HepG2 (cell line): ENCODE results near the gene SMPD1. TPM values are rescaled to one million over a fixed set of nuclear protein-coding genes. Genes with fewer than 3 reads are reported as not detected.

ENCODE experiments used
- GABPA ChIP-seq, 2 experiments: IDR thresholded peaks; 2 replicates each; pipeline ENCODE4 v1.6.1; 2011 to 2016; ENCODE audit warnings: low read depth in 2 of 2, low read length in 1 of 2, missing biosample characterization in 1 of 2, missing genetic modification characterization in 1 of 2
- HMGXB4 ChIP-seq, 2 experiments: sonication (generic) in 1 of 2; formaldehyde crosslinking in 1 of 2; IDR thresholded peaks; 2 replicates each; pipeline versions ENCODE4 v1.4.0 to v1.6.1; 2018 to 2020; ENCODE audit warnings: missing genetic modification reagents in 2 of 2, borderline replicate concordance in 1 of 2, low read depth in 1 of 2, mild to moderate bottlenecking in 1 of 2, missing biosample characterization in 1 of 2
- MTF2 ChIP-seq: sonication (generic); formaldehyde crosslinking; IDR thresholded peaks from 2 replicates; pipeline ENCODE4 v1.5.0; 2020; ENCODE audit warnings: missing genetic modification reagents, borderline replicate concordance
- NFIB ChIP-seq: sonication (generic); formaldehyde crosslinking; IDR thresholded peaks from 2 replicates; pipeline ENCODE4 v1.9.0; 2021; ENCODE audit warnings: missing genetic modification reagents, mild to moderate bottlenecking, borderline replicate concordance
- ZBTB42 ChIP-seq: sonication (generic); formaldehyde crosslinking; IDR thresholded peaks from 2 replicates; pipeline ENCODE4 v1.5.0; 2020; ENCODE audit warnings: mild to moderate bottlenecking, missing genetic modification reagents
- ZNF274 ChIP-seq: sonication (generic); formaldehyde crosslinking; IDR thresholded peaks from 2 replicates; pipeline ENCODE4 v1.5.1; 2020; ENCODE audit warnings: mild to moderate bottlenecking, missing genetic modification reagents
- ZNF343 ChIP-seq: sonication (generic); formaldehyde crosslinking; IDR thresholded peaks from 2 replicates; pipeline ENCODE4 v1.4.0; 2020; ENCODE audit warnings: mild to moderate bottlenecking, missing genetic modification reagents
- polyA plus RNA-seq, 8 experiments: library from polyadenylated mRNA; depleted of rRNA in 3 of 8; stranded (reverse) in 7 of 8; unstranded in 1 of 8; fragments of >200 nt; fragmentation: Illumina TruSeq in 4 of 8; extraction: Trizol in 4 of 8; gene quantifications; 2 replicates each; pipeline versions ENCODE4 v1.2.1 to v1.2.3, GENCODE V29; 2011 to 2016; ENCODE audit warnings: low read depth in 4 of 8, missing spikeins in 1 of 8, mixed read lengths in 1 of 8; ENCODE audit not compliant: insufficient read depth in 1 of 8
- total RNA-seq, 5 experiments: library from RNA; depleted of rRNA; stranded (reverse); fragments of >200 nt; fragmentation: Illumina TruSeq; extraction: Trizol; gene quantifications; 2 replicates each; pipeline ENCODE4 v1.2.3, GENCODE V29; 2016; ENCODE audit warnings: low read depth in 1 of 5
- TF ChIP-seq, protein P1 (sequence below): sonication (generic); formaldehyde crosslinking; IDR thresholded peaks from 2 replicates; pipeline ENCODE4 v1.5.0; 2020; ENCODE audit warnings: mild to moderate bottlenecking, missing genetic modification reagents, borderline replicate concordance

SMPD1 gene
- total and polyA plus RNA-seq, 2 of the 13 experiments (the other 11 are each of a cell fraction or from before 2014, with no cell fraction given), result 6.3 to 8.4 TPM

DNA sequence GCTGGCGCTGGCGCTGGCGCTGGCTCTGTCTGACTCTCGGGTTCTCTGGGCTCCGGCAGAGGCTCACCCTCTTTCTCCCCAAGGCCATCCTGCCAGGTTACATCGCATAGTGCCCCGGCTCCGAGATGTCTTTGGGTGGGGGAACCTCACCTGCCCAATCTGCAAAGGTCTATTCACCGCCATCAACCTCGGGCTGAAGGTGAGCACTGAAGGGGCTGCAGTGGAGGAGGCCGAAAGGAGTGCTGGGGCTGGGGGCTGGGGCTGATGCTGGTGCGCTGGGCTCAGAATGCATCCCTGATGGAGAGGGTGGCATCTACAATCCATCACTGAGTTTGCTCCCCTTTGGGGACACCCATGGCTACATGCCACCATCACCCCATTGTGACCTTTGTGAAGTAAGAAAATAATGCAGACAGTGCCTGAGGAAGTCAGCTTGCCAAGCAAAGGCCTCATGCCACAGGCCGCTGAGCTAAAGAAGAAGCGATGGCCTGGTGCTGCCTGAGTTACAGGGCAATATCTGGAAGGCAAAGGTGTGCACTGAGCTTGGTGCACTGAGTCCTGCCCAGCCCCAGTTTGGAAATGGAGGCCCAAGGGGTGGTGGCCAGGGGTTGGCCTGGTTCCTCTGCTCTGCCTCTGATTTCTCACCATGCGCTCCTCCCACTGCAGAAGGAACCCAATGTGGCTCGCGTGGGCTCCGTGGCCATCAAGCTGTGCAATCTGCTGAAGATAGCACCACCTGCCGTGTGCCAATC is 620 bp downstream of the SMPD1 start (continued):
- TF ChIP-seq, protein P1, sequence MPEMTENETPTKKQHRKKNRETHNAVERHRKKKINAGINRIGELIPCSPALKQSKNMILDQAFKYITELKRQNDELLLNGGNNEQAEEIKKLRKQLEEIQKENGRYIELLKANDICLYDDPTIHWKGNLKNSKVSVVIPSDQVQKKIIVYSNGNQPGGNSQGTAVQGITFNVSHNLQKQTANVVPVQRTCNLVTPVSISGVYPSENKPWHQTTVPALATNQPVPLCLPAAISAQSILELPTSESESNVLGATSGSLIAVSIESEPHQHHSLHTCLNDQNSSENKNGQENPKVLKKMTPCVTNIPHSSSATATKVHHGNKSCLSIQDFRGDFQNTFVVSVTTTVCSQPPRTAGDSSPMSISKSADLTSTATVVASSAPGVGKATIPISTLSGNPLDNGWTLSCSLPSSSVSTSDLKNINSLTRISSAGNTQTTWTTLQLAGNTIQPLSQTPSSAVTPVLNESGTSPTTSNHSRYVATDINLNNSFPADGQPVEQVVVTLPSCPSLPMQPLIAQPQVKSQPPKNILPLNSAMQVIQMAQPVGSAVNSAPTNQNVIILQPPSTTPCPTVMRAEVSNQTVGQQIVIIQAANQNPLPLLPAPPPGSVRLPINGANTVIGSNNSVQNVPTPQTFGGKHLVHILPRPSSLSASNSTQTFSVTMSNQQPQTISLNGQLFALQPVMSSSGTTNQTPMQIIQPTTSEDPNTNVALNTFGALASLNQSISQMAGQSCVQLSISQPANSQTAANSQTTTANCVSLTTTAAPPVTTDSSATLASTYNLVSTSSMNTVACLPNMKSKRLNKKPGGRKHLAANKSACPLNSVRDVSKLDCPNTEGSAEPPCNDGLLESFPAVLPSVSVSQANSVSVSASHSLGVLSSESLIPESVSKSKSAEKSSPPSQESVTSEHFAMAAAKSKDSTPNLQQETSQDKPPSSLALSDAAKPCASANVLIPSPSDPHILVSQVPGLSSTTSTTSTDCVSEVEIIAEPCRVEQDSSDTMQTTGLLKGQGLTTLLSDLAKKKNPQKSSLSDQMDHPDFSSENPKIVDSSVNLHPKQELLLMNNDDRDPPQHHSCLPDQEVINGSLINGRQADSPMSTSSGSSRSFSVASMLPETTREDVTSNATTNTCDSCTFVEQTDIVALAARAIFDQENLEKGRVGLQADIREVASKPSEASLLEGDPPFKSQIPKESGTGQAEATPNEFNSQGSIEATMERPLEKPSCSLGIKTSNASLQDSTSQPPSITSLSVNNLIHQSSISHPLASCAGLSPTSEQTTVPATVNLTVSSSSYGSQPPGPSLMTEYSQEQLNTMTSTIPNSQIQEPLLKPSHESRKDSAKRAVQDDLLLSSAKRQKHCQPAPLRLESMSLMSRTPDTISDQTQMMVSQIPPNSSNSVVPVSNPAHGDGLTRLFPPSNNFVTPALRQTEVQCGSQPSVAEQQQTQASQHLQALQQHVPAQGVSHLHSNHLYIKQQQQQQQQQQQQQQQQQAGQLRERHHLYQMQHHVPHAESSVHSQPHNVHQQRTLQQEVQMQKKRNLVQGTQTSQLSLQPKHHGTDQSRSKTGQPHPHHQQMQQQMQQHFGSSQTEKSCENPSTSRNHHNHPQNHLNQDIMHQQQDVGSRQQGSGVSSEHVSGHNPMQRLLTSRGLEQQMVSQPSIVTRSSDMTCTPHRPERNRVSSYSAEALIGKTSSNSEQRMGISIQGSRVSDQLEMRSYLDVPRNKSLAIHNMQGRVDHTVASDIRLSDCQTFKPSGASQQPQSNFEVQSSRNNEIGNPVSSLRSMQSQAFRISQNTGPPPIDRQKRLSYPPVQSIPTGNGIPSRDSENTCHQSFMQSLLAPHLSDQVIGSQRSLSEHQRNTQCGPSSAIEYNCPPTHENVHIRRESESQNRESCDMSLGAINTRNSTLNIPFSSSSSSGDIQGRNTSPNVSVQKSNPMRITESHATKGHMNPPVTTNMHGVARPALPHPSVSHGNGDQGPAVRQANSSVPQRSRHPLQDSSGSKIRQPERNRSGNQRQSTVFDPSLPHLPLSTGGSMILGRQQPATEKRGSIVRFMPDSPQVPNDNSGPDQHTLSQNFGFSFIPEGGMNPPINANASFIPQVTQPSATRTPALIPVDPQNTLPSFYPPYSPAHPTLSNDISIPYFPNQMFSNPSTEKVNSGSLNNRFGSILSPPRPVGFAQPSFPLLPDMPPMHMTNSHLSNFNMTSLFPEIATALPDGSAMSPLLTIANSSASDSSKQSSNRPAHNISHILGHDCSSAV, result no peak
- TF ChIP-seq NFIB (CRISPR knock-in tag) (no peak), MTF2 (CRISPR knock-in tag) (0 out of 2 replicates have a peak, but pooled peaks have one; percentile 22), HMGXB4 (CRISPR knock-in tag; IDR thresholded peaks at IDR 0.05; ENCODE audit: borderline replicate concordance in 1 of 2, low read depth in 1 of 2) (0 out of 4 replicates have a peak, but pooled peaks of 1 of the 2 experiments have one; percentile 13), ZBTB42 (no peak), GABPA (IDR thresholded peaks at IDR 0.05; ENCODE audit: low read depth, low read length) (no peak), GABPA (CRISPR knock-in tag; IDR thresholded peaks at IDR 0.05; ENCODE audit: low read depth) (no peak), ZNF274 (CRISPR knock-in tag) (no peak), ZNF343 (CRISPR knock-in tag) (0 out of 2 replicates have a peak, but pooled peaks have one; percentile 5)
